COR-L47 (cell line): ENCODE data around the gene AGBL1.
"Not testable (repeated sequence)": the region's sequence is repeated elsewhere in the genome, so short reads cannot be mapped to it uniquely, and the experiment has no call there.

ENCODE experiments used
- DNase-seq: peaks from one replicate; lab custom pipeline; 2025; lab: John Stamatoyannopoulos, UW

Gene AGBL1

DNA sequence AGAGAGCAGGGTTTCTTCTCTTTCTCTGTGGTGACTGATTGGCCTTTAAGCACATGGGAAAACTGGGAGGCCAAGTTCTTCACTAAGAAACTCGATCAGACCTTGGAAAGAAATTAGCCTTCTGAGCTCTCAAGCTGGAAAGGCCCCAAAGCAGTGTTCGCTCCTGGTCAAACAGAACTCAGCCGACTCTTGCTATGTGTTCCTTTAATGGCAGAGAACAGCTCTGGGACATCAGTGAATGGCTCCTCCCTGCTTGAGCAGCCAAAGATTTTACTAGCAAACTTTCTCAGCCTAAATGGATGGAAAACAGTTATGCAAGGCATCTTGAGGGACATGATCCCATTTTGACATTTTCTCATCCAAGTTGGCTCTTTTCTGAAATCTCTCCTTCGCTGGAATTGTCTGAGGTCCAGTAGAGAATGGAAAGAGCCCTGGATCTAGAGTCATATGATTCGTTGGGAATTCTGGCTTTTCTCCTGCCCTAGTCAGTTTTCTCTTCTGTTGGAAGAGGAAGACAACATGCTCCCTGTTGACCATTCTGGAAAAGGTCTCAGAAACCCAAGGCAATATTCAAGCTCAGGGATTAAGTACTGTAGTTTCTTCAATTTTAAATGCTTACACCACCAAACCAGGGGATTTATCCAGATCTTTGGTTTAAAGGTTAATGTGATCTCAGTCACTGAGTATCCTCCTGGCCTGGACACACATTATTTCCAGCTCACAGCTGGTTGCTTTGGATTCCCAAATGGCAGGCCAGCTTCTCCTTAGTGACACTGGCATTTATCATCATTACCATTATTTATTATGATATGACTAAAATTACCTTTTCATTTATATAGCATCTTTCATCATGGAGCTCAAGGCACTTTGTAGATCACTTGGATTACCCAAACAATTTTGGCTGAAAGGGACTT lies 319.6 kb downstream of the AGBL1 start:
- DNase-seq = no peak

DNA sequence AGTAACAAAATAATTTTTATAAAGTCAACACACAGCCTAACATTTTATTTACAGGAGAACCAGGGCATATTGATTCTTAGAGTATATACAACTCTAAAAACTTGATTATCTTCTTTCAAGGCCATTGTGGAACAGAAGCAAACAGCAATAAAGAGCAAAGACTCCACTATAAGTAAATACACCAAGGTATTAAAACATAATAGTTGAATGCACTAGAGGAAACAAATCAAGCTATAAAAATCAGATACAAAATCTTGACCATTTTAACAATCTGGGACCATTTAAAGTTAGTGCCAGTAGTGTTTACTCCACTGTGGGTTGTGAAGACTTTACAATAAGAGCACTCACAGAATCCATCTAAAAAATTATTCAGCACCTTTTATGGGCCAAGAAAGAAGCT lies 323.6 kb downstream of the AGBL1 start:
- no peak for DNase-seq

DNA sequence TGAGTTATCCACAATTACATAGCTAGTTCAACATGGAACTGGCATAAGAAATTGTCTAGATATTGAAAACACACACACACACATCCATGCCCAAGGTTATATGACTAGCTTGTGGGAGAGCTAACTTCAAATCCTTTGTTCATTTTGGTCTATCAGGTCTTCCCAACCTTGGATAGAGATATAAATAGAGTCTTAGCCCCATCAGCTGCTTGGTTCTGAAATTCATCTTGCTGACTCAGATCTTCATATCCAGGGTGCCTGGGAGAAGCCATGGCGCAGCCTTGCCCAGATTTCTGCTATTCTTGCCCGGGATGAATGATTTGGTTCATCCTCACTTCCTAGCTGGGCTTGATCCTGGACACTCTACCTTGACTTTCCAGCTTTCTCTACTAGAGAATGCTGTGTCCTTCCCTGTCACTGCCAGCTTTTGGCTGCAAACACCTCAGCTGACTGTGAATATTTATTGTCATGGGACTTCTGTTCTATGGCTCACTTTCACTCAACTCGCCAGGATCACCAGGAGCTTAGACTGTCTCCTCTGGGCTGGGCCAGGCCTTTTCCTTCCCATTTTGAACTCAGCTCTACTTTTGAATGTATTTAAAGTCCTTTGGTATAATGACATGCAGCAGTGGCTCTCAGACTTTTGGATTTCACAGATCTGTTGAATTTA lies 324.4 kb downstream of the AGBL1 start:
- no peak for DNase-seq

DNA sequence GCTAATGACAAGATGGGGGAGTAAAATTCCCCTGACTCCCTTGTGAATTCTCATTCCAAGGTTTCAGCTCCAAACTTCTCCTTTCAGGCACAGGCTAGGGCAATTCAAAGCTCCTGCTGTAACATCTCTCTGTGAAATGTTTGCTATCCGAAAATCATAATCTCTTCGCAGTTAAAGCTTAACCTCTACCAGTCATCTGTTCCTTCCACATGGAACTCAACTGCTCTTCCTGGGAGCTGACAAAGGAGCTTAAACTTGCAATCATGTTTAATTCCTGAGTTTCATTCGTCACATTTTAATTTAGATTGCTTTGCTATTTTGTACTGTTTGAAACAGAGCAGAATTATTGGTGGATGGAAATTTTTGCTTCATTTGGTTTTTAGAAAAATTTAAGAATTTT lies 328.6 kb downstream of the AGBL1 start:
- no peak for DNase-seq

DNA sequence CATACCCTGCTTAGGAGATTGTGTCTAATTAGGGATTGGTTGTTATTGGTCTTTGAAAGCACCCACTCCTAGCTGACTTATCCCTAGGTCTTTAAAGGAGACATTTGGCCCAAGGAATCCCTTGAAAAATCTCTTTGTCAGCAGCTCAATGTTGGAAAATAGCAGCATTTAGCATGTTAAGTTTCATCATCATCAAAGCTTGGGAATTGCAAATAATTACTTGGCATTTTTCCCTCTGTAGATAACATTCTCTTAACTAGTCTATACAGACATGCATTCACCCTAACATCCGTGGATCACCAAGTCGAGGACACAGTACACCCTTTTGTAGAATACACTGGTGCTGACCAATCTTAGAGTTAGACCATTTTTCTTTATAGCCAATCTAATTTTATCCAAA lies 332.2 kb downstream of the AGBL1 start:
- DNase-seq = no peak

DNA sequence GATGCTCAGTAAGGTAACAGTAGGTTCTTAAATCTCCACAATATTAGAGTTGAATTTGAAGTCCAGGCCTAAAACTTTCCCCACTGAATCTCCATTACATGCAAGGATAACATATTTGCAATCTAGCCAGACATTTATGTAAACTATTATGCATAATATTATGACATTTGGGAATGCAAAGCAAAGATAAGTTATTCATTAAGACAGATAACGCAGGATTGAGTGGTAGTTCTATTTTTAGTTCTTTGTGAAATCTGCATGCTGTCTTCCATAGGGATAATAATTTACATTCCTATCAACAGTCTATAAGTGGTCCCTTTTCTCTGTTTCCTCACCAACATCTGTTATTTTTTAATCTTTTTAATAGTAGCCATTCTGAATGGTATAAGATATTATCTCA lies 333.5 kb downstream of the AGBL1 start:
- no peak for DNase-seq

DNA sequence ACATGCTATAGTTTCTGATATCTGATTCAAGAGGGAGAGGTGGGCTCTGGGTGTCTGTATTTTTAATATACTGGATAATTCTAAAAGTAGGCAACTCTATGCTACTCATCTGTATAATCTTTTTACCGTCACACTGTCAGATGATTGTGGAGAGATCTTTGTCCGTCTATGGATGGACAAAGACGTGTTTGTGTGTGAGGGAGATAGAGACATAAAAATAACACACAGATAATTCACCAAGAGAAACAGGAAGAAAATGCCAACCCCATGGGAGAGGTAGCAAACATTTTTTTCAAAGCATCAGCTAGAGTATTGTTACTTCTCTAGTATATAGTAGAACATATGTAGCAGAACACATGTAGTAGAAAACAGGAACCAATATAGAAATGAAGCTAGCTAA lies 346.1 kb downstream of the AGBL1 start:
- DNase-seq = no peak

DNA sequence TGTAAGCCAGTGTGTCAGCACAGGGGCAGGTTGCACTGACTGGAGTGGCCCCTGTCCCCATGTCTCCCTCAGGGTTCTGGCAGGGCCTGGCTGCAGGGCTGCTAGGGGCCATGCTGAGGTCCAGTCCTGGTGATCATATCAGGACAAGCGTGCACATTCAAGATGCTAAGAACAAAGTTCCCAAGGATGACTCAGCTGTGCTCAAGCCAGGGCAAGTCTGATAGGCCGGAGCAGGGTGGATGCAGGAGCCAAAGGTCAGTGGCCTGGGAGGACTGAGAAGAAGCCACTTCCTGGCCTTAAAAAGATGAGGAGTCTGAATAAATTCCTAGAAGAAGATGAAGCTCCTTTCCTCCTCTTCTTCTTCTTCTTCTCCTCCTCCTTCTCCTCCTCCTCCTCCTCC lies 353.2 kb downstream of the AGBL1 start:
- DNase-seq = no peak

DNA sequence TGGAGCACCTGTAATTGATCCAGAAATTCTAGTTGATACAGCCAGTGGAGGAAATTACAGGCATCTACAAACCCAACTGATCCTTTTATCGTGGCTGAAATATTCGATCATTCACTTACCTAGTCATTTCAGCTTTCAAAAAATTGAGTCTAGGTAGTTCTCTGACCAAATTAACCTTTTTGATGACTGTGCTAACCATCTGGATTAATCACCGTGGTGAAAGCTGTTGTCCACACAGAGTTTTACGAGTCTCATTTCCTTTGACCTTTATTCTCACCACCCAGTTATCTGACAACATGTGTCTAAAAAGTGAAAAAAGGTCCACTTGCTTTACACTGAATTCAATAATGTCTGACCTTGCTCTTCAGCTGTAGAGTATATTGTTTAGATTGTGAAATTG lies 354.3 kb downstream of the AGBL1 start:
- DNase-seq = no peak

DNA sequence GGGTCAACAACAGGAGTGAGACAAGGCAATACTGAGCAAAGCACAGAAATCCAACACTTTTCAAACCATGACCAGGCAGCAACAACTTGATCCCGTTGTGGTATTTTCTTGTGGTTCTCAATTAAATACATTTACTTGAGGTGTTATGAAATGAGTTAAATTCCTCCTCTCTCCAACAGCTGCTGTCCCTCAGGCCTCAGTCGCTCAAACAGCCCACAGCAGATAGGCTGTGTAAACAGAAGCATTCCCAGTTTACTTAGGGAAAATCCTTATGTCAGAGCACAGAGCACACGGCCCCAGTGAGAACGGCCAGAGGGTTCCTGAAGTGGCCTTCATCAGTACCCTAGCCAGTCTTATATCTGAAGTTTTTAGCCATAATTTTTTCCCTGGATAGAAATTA lies 359.9 kb downstream of the AGBL1 start:
- no peak for DNase-seq

DNA sequence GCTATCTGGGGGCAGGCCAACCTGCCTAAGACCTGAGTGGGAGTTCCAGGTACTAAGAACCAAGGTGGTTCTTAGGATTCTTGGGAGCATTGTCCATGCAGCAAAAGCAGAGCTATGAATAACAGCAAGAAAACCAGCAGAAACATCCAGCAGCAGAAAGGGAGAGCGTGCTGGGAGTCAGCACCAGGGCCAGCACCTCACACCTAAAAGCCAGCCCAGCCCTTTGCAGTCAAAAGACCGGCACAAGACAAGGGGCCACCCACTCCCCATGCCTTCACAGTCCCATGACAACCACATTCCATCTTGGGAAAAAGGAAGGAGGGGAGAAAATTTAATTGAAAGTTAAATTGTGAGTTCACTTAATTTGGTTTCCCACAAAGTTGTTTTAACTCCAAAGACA lies 364.9 kb downstream of the AGBL1 start:
- DNase-seq = no peak

DNA sequence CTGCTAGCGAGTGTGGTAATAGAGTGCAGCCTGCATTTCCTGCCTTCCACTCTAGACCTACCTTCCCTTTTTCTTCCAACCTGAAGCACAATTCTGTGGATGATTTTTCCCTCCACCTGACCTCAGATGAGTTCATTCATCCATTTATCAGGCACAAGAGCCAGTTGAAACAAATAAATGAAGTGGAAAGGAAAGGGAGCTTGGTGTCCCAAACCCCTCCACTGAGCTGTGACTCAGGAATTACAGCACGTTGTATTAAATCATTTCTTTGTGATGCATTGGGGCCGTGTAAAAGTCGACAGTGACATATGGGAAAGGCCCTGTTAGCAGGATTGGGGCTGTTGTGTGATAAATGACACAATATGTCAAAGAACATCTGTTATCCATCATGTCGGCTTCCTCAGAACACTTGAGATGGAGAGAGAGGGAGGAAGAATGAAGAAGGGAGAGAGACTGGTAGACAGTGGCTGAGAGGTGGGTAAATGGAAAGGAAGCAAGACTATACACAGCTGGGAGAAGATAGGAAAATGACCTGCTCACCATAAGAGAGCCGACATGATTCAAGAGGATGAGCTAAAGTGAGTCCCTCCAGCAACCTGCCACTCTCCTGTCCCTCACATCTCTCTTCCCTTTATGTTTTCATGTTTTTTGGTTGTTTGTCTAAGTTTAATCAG lies 366.0 kb downstream of the AGBL1 start:
- DNase-seq = no peak

DNA sequence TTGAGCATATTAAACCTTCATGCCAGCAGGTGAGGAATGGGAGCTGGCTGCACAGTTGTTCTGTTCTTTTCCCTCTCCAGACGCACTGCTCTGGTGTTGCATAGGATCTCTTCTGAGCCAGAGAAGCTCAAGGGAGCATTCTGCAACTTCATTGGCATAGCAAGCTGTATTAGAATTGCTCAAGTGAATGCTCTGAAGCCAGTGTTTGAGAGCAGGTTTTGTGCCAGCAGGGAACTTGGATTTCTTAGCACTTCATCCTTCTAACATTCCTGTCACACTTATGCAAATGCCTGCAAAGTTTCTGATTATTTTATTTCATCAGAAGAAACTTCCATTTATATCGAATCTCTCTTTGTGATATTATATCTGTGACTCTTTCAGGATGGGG lies 366.6 kb downstream of the AGBL1 start:
- no peak for DNase-seq

DNA sequence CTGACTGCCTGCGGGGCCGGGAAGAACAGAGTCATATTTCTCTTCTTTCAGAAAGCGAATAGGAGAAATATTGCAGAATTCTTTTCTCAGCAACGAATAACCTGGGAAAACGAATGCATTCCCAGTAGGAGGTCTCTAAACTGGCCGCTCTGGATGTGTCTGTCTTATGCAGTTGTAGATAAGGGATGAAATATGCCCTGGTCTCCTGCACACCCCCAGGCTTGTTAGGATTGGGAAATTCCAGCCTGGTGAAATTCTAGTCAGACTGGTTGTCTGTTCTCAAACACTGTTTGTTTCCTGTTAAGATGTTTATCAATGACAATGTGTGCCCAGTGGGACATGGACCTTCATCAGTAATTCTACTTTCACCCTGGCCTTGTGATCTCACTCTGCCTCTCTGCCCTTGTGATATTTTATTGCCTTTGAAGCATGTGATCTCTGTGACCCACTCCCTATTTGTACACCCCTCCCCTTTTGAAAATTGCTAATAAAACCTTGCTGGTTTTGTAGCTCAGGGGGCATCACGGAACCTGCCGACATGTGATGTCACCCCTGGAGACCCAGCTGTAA lies 385.9 kb downstream of the AGBL1 start:
- not testable (repeated sequence) for DNase-seq

DNA sequence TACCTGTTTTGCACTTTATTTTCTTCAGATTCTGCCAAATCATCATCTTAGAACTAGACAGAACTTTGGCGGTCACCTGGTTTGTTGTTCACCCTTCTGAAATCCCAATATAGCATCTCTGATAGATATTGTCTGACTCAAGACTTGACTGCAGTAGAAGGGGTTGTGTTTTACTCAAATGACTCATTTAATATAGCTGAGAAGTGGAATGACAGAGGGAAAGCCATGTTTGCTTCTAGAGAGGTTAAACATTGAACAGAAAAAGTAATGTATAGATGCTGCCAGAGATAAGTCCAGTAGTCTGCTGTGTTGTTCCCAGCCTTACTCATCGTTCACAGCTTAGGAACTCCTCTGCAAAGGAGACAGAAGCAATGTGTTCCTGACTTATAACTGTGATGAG lies 402.0 kb downstream of the AGBL1 start:
- DNase-seq = no peak

DNA sequence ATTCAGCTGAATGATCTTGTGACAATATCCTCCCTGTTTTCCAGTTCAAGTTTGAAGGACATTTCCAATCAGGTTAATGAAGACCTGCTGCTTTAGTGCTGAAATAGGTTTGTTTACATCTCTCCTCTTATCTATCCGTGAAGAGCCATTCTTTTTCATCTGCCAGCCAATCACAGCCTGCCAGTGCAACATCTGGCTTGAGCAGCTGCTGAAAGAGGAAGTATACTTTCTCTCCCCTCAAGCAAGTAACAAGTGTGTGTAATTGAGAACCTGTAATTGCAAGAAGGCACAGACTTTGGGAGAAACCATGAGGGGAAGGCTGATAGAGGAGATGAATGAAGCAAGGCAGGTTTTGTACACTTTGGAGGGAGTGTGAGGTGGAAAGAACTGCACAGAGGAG lies 404.3 kb downstream of the AGBL1 start:
- DNase-seq = no peak

DNA sequence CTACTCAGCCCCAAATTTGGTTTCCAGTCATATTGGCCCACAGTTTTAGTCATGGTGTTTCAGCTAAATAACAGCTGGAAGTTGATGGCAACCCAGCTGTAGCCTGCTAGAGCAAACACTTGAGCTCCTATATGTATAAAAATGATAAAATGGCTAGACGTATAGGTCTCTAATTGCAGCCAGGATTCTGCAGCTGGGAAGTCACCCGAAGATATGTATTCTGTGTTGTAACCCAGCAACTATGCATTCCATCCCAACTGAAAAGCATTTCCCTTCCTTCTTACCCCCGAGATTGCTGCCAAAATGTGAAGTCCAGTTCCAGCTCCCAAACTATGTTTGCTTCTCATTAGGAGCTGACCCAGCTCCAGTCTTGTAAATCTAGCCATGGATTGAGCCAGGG lies 408.4 kb downstream of the AGBL1 start:
- DNase-seq = no peak

DNA sequence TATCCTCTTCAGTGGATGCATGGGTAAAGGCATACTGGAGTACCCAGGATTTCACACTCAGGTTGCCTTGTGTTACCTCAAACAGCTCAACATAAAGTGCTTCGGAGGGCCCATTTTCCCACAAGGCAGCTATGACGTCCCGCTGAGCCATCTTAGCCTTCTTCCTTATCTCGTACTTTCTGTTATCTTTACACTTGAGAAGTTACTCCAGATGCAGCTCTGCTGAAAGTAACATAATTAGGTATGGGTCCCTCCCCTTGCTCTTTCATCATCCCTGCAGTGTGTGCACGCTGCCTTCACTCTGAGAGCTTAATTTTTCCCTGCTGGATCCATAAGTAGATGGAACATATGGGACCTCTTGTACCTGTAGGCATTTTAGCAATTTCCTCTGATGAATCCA lies 410.3 kb downstream of the AGBL1 start:
- DNase-seq = no peak

DNA sequence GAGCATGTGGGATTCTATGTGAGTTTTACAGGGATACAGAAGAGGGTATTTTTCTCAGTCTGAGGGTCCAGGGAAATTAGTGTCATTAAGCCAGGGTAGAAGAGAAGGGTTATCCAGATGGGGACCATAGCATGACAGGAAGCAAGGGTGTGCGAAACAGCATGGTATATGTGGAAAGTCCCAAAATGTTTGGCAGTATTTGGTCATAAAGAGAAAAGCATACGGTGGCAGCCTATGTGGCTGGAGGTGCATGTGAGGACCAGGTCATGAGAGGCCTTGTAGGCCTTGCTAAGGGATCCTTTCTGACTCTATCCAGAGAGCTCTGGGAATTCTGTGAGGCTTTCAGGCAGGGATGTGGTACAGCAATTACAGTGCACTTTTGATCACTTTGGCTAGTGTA lies 411.4 kb downstream of the AGBL1 start:
- no peak for DNase-seq

DNA sequence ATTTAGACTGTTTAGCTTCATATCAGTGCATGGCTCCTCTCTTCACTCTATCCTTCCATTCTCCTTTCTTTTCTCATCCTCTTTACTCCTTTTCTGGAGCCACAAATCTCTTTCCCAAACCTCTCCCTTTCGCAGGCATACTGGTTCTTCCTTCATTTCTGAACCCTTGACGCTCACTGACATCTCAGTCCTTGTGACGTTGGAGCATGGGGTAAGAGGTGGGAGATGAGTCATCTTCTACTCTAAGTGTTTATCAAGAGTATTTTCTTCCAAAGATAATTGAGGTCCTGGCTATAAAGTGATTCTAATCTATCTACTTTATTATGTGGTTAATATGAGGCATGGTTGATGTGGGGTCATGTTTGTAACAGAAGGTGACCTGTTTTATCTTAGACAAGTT lies 414.2 kb downstream of the AGBL1 start:
- no peak for DNase-seq

DNA sequence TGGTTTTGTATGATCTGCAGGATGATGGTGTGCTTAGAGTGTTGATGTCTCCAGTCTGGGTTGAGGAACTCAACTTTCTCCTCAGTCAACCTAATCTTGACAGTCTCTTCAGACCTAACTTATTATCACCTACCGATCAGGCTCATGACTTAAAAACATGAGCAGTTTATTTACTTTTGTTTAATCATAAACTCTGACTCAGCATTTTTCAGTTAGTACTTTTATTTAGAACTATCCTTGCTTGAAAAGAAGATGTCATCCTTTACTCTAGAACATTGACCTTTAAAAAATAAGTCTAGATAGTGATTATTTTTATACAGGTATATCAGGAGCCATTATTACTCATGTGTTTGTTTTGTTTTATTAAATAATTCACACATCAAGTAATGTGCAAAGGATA lies 414.8 kb downstream of the AGBL1 start:
- no peak for DNase-seq

DNA sequence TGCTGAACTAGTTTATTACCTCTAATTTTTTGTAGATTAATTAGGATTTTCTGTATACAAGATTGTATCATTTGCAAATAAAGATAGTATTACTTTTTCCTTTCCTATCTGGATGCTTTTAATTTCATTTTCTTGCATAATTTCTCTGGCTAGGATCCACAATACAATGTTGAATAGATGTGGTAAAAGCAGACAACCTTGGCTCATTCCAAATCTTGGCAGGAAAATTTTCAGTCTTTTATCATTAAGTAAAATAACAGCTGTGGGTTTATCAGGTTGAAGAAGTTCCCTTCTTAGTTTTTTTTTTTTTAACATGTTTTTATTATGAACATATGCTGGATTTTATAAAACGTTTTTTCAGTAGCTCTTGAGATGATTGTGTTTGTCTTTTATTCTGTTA lies 422.6 kb downstream of the AGBL1 start:
- DNase-seq = no peak

DNA sequence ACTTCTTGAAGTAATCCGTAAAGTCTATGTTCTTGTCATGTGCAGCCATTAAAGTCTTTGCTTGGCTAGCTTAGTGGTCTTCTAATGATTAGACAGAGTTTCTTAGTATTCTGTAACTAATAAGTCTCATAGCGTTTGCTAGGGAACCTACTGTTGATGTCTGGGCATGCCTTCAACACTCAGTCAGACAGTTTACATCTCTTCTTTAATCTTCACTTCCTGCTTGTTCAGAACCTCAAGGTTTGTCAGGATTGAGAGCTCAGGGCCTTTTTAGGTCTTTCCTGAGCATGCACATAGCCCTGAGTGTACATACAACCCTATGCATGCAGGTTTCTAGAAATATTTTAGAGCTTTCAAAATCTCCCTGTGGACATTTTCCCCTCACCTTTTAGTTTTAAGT lies 426.3 kb downstream of the AGBL1 start:
- DNase-seq = no peak
